Stimulated activated CD8-positive, alpha-beta memory T cell treated with anti-CD3 and anti-CD28 coated beads, Interleukin-4, amount 100 ng/mL, for 24 hours (primary cell): ENCODE data around the gene AMIGO1.

Experiments used
- DNase-seq: peaks from one replicate; pipeline ENCODE4 v3.0.0-alpha.2; 2020; ENCODE audit warnings: low read depth

The AMIGO1 gene

DNA sequence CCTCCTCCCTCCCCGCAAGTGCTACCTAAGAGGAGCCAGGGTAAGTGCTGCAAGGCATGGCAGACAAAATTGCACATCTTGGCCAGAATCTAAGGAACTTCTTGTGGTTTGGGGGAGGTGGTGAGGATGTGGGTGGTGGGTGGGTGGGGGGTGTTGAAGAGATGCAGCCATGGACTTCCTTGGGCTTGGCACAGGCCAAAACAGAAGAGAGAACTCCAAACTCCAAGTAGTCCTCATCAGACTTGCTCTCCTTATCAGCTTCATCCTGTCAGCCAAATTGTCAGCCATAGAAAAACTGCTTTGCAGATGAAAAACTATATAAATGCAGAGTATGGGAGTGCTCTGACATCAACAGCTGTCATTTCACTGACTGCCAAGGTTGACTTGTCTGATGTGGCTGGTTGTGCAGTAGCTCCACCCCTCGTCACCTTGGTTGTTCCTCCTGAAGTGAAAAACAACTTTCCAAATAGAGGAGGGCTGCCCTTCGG lies 7.1 kb downstream of the AMIGO1 start:
- DNase-seq, result no peak

- no peak for DNase-seq
These were observed 7.7 kb downstream of the AMIGO1 start for GRCh38 chr1:109501644-109502363.

GRCh38 chr1:109500941-109501381 lies 8.6 kb downstream of the AMIGO1 start:
- no peak for DNase-seq

DNA sequence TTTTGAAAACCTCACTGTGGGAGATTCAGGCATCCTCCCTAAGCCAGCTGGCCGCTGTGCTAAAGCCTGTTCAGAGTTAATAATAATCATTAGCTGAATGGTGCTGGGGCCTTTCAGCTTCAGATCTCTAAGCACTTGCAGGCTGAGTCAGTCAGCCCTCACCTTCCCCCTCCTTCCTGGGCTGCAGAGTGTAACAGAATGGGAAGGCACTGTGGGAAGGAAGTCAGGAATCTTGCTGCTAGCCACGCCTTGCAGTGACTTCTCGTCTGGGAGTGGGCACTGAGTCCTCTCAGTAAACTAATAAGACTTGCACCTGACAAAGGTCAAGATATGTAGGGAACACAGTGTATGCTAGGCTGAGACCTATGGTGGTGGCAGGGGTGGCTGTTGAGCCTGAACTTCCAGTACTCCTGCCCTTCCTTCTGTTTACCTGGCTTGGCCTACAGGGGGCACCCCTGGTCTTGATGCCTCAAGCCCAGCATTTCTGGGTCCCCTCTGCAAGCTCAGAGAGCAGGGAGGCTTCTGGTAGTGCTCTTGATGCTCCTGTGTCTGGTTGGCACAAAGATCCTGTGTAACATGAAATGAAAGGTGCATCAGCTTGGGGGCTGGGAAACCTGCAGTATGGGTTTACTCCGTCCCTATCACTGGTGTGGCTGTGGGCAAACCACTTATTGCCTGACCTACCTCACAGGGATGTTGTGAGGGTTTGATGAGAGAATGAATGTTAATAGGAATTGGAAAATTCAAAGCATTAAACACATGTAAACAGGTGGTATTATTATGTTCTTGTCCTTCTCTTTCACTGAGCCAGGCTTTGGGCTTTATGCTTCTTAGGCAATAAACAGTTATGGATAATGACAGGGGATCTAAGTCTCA lies 9.6 kb downstream of the AMIGO1 start:
- no peak for DNase-seq

GRCh38 chr1:109499081-109499480 lies 10.4 kb downstream of the AMIGO1 start:
- DNase-seq, result no peak

DNA sequence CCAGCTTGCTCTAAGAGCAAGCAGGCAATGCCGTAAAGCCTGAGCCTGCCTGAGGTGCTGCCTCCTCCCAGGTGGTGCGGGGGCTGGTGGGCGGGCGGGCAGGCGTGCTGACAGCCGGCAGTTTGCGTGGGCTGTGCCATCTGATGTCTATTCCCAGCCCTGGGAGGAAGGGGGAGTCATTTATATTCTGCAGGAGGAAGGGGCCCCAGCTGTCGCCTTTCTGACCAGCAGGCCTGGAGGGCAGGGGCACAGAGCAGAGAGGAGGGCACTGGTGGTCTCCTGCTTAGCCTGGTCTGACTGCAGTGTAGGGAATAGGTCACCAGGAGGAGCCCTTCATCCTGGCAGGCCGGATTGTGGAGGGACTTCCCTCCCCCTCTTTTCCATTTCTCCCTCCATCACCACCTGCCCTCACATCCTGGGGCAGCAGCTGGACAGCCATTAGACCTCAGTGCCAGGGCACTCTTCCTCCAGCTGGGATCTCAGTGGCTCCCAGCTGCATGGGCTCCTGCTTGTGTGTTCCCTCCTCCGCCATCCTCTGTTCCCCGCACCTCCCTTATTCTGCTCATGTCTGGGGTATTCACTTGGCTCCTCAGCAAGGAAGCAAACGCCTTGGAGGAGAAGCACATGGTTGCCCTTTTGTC lies 11.2 kb downstream of the AMIGO1 start:
- DNase-seq, result no peak

DNA sequence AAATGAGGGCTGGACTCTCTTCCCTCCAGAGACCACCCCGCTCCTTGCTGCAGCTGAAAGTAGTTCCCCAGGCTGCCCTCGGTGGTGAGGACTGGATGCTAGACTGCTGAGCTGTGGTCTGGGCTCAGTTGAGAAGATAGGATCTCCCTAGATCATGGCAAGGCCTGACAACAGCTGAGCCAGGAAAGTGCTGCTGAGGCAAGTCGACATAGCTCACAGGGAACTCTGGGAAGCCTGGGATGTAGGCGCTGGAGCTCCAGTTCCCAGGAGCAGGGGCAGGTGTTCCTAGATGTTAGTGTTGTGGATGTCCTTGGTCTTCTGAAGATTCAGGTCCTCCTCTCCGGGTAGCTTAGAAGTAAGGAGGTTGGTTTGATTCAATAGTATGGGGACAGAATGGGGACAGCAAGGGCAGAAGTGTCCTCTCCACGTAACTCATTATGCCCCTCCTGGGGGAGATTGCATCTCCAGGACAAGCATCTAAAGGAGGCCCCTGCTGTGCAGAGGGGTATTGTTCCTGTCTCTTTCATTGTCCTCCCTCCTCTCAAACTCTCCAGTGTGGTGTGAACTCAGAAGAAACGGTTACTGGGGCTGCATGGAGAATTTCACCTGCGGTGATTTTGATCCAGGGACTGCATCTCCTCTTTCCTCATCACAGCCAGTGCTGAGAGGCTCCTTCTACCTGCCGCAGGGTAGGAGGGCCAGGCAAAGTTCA lies 11.9 kb downstream of the AMIGO1 start:
- DNase-seq, result no peak

DNA sequence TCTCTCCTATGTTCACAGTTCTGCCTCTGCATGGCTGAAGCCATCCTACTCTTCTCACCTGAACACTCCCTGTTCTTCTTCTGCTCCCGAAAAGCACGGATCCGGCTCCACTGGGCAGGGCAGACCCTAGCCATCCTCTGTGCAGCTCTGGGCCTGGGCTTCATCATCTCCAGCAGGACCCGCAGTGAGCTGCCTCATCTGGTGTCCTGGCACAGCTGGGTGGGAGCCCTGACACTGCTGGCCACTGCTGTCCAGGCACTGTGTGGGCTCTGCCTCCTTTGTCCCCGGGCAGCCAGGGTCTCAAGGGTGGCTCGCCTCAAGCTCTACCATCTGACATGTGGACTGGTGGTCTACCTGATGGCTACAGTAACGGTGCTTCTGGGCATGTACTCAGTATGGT lies 13.8 kb downstream of the AMIGO1 start:
- DNase-seq, result no peak

DNA sequence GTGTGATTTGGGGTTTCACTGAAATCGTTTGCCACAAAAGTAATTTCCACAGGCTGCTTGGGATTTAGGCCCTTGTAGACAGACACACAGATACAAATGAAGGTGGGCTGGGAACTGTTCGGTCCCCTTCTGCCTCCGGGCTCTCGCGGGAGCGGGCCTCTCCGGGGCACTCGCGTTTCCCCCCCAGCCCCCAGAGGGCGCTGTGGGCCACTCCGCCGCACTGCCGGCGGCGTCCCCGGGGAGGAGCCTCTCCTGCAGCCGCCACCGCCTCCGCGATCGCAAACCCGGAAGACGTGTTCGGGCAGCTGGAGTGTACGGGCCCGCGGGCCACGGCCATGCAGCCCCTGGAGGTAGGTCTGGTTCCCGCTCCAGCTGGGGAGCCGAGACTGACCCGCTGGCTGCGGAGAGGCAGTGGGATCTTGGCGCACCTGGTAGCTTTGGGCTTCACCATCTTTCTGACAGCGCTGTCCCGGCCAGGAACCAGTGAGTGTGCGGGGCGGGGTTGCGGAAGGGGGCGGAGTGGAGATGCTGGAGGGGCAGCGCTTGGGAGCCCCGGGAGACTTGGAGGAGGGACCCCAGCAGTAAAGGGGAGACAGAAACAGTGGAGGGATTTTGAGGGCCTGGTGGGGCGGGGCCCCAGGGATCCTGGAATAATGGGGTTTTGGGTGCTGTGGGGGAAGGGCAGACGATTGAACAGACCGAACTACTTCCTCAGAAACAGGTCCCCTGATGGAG lies 15.6 kb downstream of the AMIGO1 start, which contains the start of gene CYB561D1:
CYB561D1 (plus strand) TSS at position 290 of the 735 bp plus-strand sequence; CDS start at position 336, 46 bp downstream.
- DNase-seq, result peak; percentile 85

- no peak for DNase-seq
These were observed 16.3 kb downstream of the AMIGO1 start for GRCh38 chr1:109493227-109493626.

GRCh38 chr1:109492779-109493178 lies 16.7 kb downstream of the AMIGO1 start:
- no peak for DNase-seq

DNA sequence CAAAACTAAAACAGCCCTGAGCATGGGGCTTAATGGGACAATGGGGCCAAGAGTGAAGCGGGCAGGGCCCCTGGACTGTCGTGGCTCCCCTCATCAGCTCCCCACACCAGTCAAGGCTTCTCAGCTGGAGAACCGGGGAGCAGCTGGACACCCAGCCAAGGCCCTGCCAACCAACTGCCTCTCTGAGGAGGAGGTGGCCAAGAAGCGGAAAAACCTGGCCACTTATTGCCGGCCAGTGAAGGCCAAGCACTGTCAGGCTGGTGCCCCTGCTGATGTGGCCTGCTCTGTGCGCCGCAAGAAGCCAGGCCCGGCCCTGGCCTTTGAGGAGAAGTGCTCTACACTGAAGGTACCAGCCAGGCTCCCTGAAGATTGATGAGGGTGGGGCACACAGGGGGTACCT lies 18.2 kb downstream of the AMIGO1 start:
- DNase-seq, result no peak

GRCh38 chr1:109490934-109491302 lies 18.6 kb downstream of the AMIGO1 start:
- DNase-seq, result no peak

DNA sequence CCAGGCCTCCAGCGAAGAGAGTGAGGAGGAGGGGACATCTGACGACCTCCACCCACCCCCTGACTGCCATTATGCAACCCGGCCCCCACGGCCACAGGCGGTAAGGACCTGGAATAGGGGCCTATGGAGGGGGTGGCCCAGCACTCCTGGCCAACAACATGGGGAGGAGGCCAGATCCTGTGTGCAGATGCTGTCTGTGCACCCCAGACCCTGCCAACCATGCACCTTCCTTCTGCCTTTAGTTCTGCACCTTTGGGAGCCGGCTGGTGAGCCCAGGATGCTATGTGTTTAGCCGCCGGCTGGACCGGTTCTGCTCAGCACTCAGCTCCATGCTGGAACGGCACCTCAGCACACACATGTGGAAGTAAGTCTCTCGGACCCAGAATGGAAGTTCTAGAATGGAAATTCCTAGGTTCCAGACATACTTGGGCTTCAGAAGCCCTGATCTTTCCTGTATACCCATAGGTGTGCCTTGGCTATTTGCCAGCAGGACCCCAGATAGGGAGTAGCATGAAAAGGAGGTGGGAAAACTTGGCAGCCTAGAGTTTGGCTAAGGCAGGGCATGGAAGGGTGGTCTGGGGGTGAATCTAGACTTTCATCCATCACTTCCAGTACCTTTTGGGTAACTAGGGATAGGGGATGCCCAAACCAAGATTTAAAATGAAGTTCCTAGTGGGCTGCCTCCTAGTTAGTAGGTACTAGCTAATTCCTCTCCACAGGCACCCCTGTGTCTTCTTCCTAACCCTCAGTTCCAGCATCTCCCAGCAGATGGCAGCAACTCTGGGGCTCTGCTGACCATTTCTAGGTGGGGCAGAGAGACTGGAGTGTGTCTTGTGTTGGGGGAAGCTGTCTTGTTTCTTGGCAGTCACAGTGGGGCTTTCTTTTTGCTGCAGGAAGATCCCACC lies 19.2 kb downstream of the AMIGO1 start:
- peak; percentile 61 for DNase-seq

DNA sequence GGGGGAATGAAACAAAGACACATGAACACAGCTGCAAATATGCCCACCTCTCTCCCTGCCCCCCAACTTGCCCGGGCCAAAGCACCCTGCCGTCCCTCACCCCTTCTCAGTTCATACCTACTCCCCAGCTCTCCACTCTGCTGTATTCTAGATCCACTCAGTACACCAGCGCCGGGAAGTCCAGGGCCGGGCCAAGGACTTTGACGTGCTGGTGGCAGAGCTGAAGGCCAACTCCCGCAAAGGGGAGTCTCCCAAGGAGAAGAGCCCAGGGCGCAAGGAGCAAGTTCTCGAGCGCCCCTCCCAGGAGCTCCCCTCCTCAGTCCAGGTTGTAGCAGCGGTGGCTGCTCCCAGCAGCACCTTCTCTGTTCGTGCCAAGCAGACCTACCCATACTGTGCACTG lies 20.8 kb downstream of the AMIGO1 start:
- no peak for DNase-seq

DNA sequence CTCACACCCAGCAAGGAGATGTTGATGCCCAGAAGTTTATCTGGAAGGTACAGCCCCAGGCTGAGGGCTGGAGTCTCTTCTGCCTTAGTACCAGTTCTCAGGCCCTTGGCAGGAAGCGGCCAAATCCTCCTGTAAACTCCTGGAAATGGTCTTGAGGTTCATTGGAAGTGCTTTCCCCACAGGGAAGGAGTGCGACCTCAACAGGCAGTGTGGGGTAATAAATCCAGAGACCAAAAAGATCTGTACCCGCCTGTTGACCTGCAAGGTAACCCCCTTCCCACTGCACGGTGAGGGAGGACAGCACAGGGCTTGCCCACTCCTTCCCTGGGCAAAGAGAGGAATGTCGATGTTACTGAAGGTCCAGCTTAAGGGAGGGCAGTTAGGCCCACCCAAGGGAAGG lies 21.3 kb downstream of the AMIGO1 start:
- DNase-seq, result no peak

- DNase-seq, result no peak
These were observed 22.3 kb downstream of the AMIGO1 start for GRCh38 chr1:109487261-109487660.

DNA sequence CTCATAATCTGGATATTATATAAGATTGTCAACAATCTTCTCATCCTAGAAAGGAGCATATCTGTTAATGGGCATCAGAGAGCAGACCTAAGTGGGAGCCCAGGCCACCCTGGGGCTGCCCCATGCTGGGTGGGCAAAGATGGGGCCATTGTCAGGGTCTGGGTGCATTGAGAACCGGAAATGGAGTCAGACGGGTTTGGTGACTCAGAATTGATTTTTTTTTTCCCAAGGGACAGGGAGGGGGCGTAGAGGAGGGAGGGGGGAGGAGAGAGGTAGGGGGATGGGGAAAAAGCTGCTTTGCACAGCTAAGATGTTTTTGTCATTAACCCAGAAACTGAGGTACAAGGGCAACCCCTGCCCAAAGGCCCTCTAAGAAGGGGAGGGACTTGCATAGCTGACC lies 24.5 kb downstream of the AMIGO1 start:
- no peak for DNase-seq

DNA sequence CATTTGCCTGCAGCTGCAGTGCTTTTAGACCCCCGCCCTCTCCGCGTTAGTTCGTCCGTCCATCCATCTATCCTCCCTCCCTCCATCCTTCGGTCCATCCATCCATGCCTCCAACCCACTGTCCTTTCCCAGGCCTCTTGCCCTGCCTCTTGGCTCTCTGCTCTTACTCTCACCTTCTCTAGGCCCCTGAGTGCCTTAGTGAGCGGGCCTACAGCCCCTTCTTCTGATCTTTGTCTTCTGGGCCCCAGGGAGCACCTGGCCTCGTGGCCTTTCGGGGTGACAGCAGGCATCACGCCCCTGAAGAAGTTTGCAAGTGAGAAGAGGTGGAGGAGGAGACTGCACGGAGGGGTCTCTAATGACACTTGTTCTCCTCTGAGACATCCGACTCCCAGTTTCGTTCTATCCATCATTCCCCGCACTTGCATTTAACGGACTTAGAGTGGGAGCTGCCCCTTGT lies 25.0 kb downstream of the AMIGO1 start:
- DNase-seq, result no peak
